ENCODE data around the gene MYO1E.

Gene MYO1E

DNA sequence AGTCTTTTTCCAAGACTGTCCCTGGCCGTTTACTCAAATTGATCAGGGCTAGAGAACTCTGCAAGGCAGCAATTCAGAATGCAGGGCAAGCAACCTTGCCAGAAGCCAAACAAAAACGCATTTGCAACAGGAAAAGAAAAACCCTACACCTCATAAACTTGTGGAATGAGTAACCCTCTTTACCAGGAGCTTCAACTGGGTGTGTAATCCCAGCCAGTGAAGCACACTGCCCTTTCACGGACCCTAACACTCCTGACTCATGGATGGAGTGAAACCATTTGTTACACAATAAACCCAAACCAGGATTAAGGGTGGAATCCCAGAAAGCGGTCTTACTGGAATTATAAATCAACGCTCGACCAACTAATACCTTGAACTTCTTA lies 180.8 kb downstream of the MYO1E start:
- no peak overlapping the region for H3K4me3 ChIP-seq (replicated peaks; ENCODE audit: low read depth, low read length)
- TF ChIP-seq, protein P1, sequence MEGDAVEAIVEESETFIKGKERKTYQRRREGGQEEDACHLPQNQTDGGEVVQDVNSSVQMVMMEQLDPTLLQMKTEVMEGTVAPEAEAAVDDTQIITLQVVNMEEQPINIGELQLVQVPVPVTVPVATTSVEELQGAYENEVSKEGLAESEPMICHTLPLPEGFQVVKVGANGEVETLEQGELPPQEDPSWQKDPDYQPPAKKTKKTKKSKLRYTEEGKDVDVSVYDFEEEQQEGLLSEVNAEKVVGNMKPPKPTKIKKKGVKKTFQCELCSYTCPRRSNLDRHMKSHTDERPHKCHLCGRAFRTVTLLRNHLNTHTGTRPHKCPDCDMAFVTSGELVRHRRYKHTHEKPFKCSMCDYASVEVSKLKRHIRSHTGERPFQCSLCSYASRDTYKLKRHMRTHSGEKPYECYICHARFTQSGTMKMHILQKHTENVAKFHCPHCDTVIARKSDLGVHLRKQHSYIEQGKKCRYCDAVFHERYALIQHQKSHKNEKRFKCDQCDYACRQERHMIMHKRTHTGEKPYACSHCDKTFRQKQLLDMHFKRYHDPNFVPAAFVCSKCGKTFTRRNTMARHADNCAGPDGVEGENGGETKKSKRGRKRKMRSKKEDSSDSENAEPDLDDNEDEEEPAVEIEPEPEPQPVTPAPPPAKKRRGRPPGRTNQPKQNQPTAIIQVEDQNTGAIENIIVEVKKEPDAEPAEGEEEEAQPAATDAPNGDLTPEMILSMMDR (IDR thresholded peaks at IDR 0.05; ENCODE audit: insufficient read depth, low read length, poor library complexity, severe bottlenecking), result no peak
- no peaks in the 10 kb centered on the region for H3K27me3 ChIP-seq (replicated peaks; ENCODE audit: control insufficient read depth, insufficient read depth, low read length)
- no peak for DNase-seq (ENCODE audit: extremely low read depth, insufficient read length)
- peaks cover 35% of the 10 kb centered on the region for H3K36me3 ChIP-seq (ENCODE audit: control insufficient read depth, insufficient read depth, low read length)

DNA sequence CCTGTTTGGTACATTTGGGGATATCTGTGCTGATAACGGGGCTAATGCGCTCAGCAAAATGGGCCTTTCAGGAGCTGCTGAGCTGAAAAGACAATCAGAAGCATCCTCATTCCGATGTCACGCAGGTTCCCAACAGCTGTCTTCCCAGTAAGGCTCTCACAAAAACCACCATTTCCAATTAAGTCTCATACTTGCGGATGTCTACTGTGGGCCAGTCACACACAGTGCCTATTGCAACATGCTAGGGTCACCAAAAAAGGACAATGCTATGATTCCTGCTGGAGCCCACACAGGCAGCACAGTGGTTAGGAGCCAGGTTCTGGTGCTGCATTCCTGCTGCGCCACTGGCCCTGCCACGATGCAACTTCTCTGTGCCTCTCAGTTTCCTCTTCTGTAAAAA lies 182.4 kb downstream of the MYO1E start:
- no peak for DNase-seq (ENCODE audit: extremely low read depth, insufficient read length)
- TF ChIP-seq, protein P1 (IDR thresholded peaks at IDR 0.05; ENCODE audit: insufficient read depth, low read length, poor library complexity, severe bottlenecking), result no peak
- Histone ChIP-seq H3K36me3 (ENCODE audit: control insufficient read depth, insufficient read depth, low read length) (peaks cover 41% of the 10 kb centered on the region), H3K4me3 (replicated peaks; ENCODE audit: low read depth, low read length) (no peak overlapping the region), H3K27me3 (replicated peaks; ENCODE audit: control insufficient read depth, insufficient read depth, low read length) (no peaks in the 10 kb centered on the region)

DNA sequence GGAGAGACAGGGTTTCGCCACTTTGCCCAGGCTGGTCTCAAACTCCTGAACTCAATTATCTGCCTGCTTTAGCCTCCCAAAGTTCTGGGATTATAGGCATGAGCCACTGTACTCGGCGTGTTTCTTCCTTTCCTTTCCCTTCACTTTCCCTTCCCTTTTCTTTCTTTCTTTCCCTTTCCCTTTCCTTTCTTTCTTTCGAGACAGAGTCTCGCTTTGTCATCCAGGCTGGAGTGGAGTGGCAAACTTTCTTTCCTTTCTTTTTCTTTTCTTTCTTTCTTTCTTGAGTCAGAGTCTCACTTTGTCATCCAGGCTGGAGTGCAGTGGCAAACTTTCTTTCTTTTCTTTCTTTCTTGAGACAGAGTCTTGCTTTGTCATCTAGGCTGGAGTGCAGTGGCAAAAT lies 183.4 kb downstream of the MYO1E start:
- peaks cover 35% of the 10 kb centered on the region for H3K36me3 ChIP-seq (ENCODE audit: control insufficient read depth, insufficient read depth, low read length)
- no peak overlapping the region for H3K4me3 ChIP-seq (replicated peaks; ENCODE audit: low read depth, low read length)
- no peaks in the 10 kb centered on the region for H3K27me3 ChIP-seq (replicated peaks; ENCODE audit: control insufficient read depth, insufficient read depth, low read length)
- TF ChIP-seq, protein P1 (IDR thresholded peaks at IDR 0.05; ENCODE audit: insufficient read depth, low read length, poor library complexity, severe bottlenecking), result no peak
- DNase-seq (ENCODE audit: extremely low read depth, insufficient read length), result no peak

DNA sequence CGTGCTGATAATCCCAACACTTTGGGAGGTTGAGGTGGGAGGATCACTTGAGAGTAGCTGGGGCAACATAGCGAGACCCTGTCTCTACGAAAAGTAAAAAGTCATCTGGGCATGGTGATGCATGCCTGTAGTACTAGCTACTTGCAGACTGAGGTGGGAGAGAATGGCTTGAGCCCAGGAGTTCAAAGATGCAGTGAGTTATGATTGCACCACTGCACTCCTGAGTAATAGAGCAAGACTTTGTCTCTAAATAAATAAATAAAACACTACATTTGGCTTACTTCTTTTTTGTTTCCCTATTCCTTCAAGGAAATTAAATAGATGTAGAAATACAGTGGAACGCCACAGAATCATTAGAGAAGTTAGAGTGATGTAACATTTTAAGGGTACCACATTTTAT lies 186.2 kb downstream of the MYO1E start:
- no peak for DNase-seq (ENCODE audit: extremely low read depth, insufficient read length)
- Histone ChIP-seq H3K27me3 (replicated peaks; ENCODE audit: control insufficient read depth, insufficient read depth, low read length) (no peaks in the 10 kb centered on the region), H3K4me3 (replicated peaks; ENCODE audit: low read depth, low read length) (no peak overlapping the region), H3K36me3 (ENCODE audit: control insufficient read depth, insufficient read depth, low read length) (peaks cover 25% of the 10 kb centered on the region)
- TF ChIP-seq, protein P1 (IDR thresholded peaks at IDR 0.05; ENCODE audit: insufficient read depth, low read length, poor library complexity, severe bottlenecking), result no peak

DNA sequence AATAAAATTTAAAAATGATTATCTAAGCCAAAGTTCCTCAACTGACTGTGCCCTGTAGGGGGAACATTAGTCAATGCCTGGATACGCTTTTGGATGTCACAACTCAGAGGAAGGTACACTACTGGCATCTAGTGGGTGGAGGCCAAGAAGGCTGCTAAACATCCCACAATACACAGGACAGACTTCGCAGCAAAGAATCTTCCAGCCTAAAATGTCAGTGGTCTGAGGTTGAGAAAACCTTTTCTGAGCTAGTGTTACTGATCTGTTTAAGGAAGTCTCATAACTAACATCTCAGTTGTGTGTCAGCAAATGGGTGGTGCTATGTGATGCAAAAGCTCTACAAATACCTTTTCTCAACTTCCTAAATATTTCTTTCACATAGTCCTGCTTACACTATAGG lies 186.9 kb downstream of the MYO1E start:
- DNase-seq (ENCODE audit: extremely low read depth, insufficient read length), result no peak
- Histone ChIP-seq H3K36me3 (ENCODE audit: control insufficient read depth, insufficient read depth, low read length) (peaks cover 24% of the 10 kb centered on the region), H3K4me3 (replicated peaks; ENCODE audit: low read depth, low read length) (no peak overlapping the region), H3K27me3 (replicated peaks; ENCODE audit: control insufficient read depth, insufficient read depth, low read length) (no peaks in the 10 kb centered on the region)
- TF ChIP-seq, protein P1 (IDR thresholded peaks at IDR 0.05; ENCODE audit: insufficient read depth, low read length, poor library complexity, severe bottlenecking), result no peak

DNA sequence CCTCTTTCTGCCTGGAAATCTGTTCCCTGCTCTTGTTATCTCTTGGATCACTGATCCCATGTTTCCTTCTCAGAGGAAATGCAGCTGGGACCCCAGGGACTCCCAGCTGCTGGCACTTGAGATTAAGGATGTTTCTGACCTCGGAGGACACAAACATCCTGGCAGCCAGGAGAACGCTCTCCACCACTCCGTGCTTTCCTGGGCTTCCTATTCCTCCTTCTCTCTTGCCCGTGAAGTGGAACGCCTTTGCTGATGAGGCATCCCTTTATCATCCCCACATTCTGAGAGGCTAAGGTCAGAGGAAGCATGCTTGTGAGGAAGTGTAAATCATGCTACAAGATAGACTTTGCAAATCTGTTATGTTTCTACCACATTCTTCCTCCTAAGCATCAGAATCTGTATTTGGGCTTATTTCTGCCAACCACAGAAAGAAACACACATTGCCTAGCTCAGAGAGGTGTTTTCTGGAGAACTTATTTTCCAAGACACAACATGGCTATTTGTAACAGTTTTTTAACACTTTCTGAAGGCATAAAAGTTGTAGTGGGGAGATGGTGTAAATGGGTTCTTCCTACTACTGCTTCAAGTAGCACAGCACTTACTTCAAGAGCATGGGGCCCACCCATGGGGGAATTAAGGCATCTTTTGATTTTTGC lies 191.6 kb downstream of the MYO1E start:
- Histone ChIP-seq H3K27me3 (replicated peaks; ENCODE audit: control insufficient read depth, insufficient read depth, low read length) (no peaks in the 10 kb centered on the region), H3K4me3 (replicated peaks; ENCODE audit: low read depth, low read length) (no peak overlapping the region), H3K36me3 (ENCODE audit: control insufficient read depth, insufficient read depth, low read length) (peaks cover 16% of the 10 kb centered on the region)
- TF ChIP-seq, protein P1 (IDR thresholded peaks at IDR 0.05; ENCODE audit: insufficient read depth, low read length, poor library complexity, severe bottlenecking), result no peak
- no peak for DNase-seq (ENCODE audit: extremely low read depth, insufficient read length)
